Occipital lobe (tissue), 2 donors: Measurements from ENCODE around the gene TAF1B. TPM values are rescaled to one million over a fixed set of nuclear protein-coding genes. Genes with fewer than 3 reads are reported as not detected.

Source experiments
- DNase-seq: peaks from one replicate; lab custom pipeline; 2025; lab: John Stamatoyannopoulos, UW
- total RNA-seq: library from RNA; depleted of rRNA; stranded (reverse); fragments of >200 nt; gene quantifications from one replicate; pipeline ENCODE4 v1.2.3, GENCODE V29; 2014

Gene TAF1B
- total RNA-seq, 1 donor from 2014 or later: 48.0 TPM

GRCh38 chr2:9939587-9940485 is 96.6 kb downstream of the TAF1B start:
- DNase-seq: no peak

- DNase-seq: no peak
Observed at GRCh38 chr2:9941196-9941995, 98.1 kb downstream of the TAF1B start.

- DNase-seq: no peak
Observed at GRCh38 chr2:9941996-9942390, 98.7 kb downstream of the TAF1B start.

- DNase-seq: no peak
Observed at GRCh38 chr2:9944330-9944758, 101.1 kb downstream of the TAF1B start.

- DNase-seq: no peak
Observed at GRCh38 chr2:9945596-9945995, 102.3 kb downstream of the TAF1B start.

- no peak for DNase-seq
Observed at GRCh38 chr2:9946076-9946475, 102.8 kb downstream of the TAF1B start.

- no peak for DNase-seq
Observed at GRCh38 chr2:9946818-9947217, 103.5 kb downstream of the TAF1B start.

GRCh38 chr2:9948721-9949120 is 105.4 kb downstream of the TAF1B start:
- DNase-seq: no peak

GRCh38 chr2:9949239-9949991 is 106.1 kb downstream of the TAF1B start:
- no peak for DNase-seq

GRCh38 chr2:9949992-9950520 is 106.8 kb downstream of the TAF1B start:
- DNase-seq: no peak

- DNase-seq: no peak
Observed at GRCh38 chr2:9950521-9951271, 107.4 kb downstream of the TAF1B start.

- DNase-seq: no peak
Observed at GRCh38 chr2:9951272-9951521, 107.9 kb downstream of the TAF1B start.

GRCh38 chr2:9951522-9952285 is 108.4 kb downstream of the TAF1B start, which contains the start of gene GRHL1:
TSS of gene GRHL1 (plus strand) at chr2:9951693. CDS start at chr2:9951834, 141 bp downstream.
- DNase-seq: peak; percentile 93

GRCh38 chr2:9952286-9952737 is 109.0 kb downstream of the TAF1B start:
- no peak for DNase-seq

- DNase-seq: no peak
Observed at GRCh38 chr2:9952856-9953503, 109.7 kb downstream of the TAF1B start.

- no peak for DNase-seq
Observed at GRCh38 chr2:9954136-9954535, 110.9 kb downstream of the TAF1B start.

GRCh38 chr2:9958057-9958456 is 114.8 kb downstream of the TAF1B start:
- DNase-seq: no peak

GRCh38 chr2:9959262-9959661 is 116.0 kb downstream of the TAF1B start:
- no peak for DNase-seq

- DNase-seq: no peak
Observed at GRCh38 chr2:9961013-9961412, 117.7 kb downstream of the TAF1B start.
